OCI-LY1 (cell line): ENCODE measurements around the gene LCN12.

ENCODE experiments used
- H2AFZ ChIP-seq: fragments of 200-600 bp; sonication (generic), shearing (Covaris generic); 2 replicates; pipeline ENCODE4 v1.6.0; 2014; ENCODE audit warnings: antibody characterized with exemption, mild to moderate bottlenecking, low read length
- H3F3A ChIP-seq: fragments of 200-600 bp; sonication (generic), shearing (Covaris generic); 2 replicates; pipeline ENCODE4 v1.6.0; 2014; ENCODE audit warnings: mild to moderate bottlenecking, antibody characterized with exemption, low read length, moderate library complexity; ENCODE audit not compliant: insufficient read depth
- H3K27ac ChIP-seq: fragments of 200-600 bp; sonication (generic); 2 replicates; pipeline ENCODE4 v1.5.1; 2014; ENCODE audit warnings: low read length, mixed run types, mild to moderate bottlenecking, low read depth; ENCODE audit not compliant: poor library complexity, severe bottlenecking
- H3K27me3 ChIP-seq: fragments of 200-600 bp; sonication (generic); 2 replicates; pipeline ENCODE4 v1.6.0; 2014; ENCODE audit warnings: antibody characterized with exemption, mild to moderate bottlenecking, low read length, moderate library complexity; ENCODE audit not compliant: insufficient read depth
- H3K36me3 ChIP-seq: fragments of 200-600 bp; sonication (generic); 2 replicates; pipeline ENCODE4 v1.6.1; 2014; ENCODE audit warnings: mild to moderate bottlenecking, antibody characterized with exemption, low read length, moderate library complexity, mixed read lengths; ENCODE audit not compliant: insufficient read depth
- H3K4me1 ChIP-seq: fragments of 200-600 bp; sonication (generic); 2 replicates; pipeline ENCODE4 v1.5.1; 2014; ENCODE audit warnings: mild to moderate bottlenecking, low read length, moderate library complexity; ENCODE audit not compliant: insufficient read depth, severe bottlenecking
- H3K4me2 ChIP-seq: fragments of 200-600 bp; sonication (generic), shearing (Covaris generic); 2 replicates; pipeline ENCODE4 v1.6.1; 2014; ENCODE audit warnings: low read length
- H3K4me3 ChIP-seq: fragments of 200-600 bp; sonication (generic); 2 replicates; pipeline ENCODE4 v1.5.1; 2014; ENCODE audit warnings: low read length, low read depth, mild to moderate bottlenecking, mixed read lengths; ENCODE audit not compliant: poor library complexity, severe bottlenecking
- H3K79me2 ChIP-seq: fragments of 200-600 bp; shearing (Covaris generic); 2 replicates; pipeline ENCODE4 v1.6.1; 2016; ENCODE audit warnings: mixed run types, low read length, mixed read lengths; ENCODE audit not compliant: insufficient read depth
- H3K9ac ChIP-seq: fragments of 200-600 bp; sonication (generic), shearing (Covaris generic); 2 replicates; pipeline ENCODE4 v1.6.1; 2014; ENCODE audit warnings: mild to moderate bottlenecking, low read length, mixed read lengths
- H3K9me2 ChIP-seq: fragments of 200-600 bp; sonication (generic), shearing (Covaris generic); 2 replicates; pipeline ENCODE4 v1.6.1; 2014; ENCODE audit warnings: low read depth, mild to moderate bottlenecking, low read length, mixed read lengths
- H3K9me3 ChIP-seq: fragments of 200-600 bp; shearing (Covaris generic); 2 replicates; pipeline ENCODE4 v1.6.1; 2014; ENCODE audit warnings: low read length, mixed read lengths
- H4K20me1 ChIP-seq: fragments of 200-600 bp; sonication (generic), shearing (Covaris generic); 2 replicates; pipeline ENCODE4 v1.6.0; 2016; ENCODE audit warnings: mild to moderate bottlenecking, low read length; ENCODE audit not compliant: insufficient read depth
- CTCF ChIP-seq: fragments of 200-600 bp; sonication (generic), shearing (Covaris generic); IDR thresholded peaks from 2 replicates; pipeline ENCODE4 v1.5.1; 2017; ENCODE audit warnings: mild to moderate bottlenecking, antibody characterized with exemption, low read length, moderate library complexity, mixed read lengths
- EZH2 ChIP-seq: fragments of 200-600 bp; sonication (generic), shearing (Covaris generic); IDR thresholded peaks from 2 replicates; pipeline ENCODE4 v1.8.0; 2017; ENCODE audit warnings: borderline replicate concordance, mixed run types, mild to moderate bottlenecking, antibody characterized with exemption, low read length, moderate library complexity, mixed read lengths

LCN12 gene

GRCh38 chr9:136955943-136956335, 3.9 kb downstream of the LCN12 start:
- no peaks in the 10 kb centered on the region for H3F3A ChIP-seq
- no peaks in the 10 kb centered on the region for H4K20me1 ChIP-seq
- no peaks in the 10 kb centered on the region for H3K4me1 ChIP-seq
- H3K27ac ChIP-seq = no peak overlapping the region
- no peak overlapping the region for H3K9ac ChIP-seq
- H3K36me3 ChIP-seq = no peaks in the 10 kb centered on the region
- H2AFZ ChIP-seq = no peak overlapping the region
- TF ChIP-seq EZH2 (no peak), CTCF (no peak)
- H3K27me3 ChIP-seq = peaks cover 25% of the 10 kb centered on the region; the same call in 1 of the 2 replicates
- no peak overlapping the region for H3K4me2 ChIP-seq
- no peaks in the 10 kb centered on the region for H3K79me2 ChIP-seq
- no peak overlapping the region for H3K4me3 ChIP-seq
- H3K9me3 ChIP-seq = no peaks in the 10 kb centered on the region
- H3K9me2 ChIP-seq = no peaks in the 10 kb centered on the region

GRCh38 chr9:136956604-136957003, 4.5 kb downstream of the LCN12 start:
- no peak for TF ChIP-seq CTCF
- no peak for TF ChIP-seq EZH2
- Histone ChIP-seq H2AFZ (no peak overlapping the region), H3K9me3 (no peaks in the 10 kb centered on the region), H3K4me1 (no peaks in the 10 kb centered on the region), H3K27ac (no peak overlapping the region), H3F3A (no peaks in the 10 kb centered on the region), H3K79me2 (no peaks in the 10 kb centered on the region), H3K4me3 (no peak overlapping the region), H3K27me3 (peaks cover 25% of the 10 kb centered on the region; the same call in 1 of the 2 replicates), H3K9me2 (no peaks in the 10 kb centered on the region), H3K36me3 (no peaks in the 10 kb centered on the region), H4K20me1 (no peaks in the 10 kb centered on the region), H3K9ac (no peak overlapping the region), H3K4me2 (no peak overlapping the region)

- no peaks in the 10 kb centered on the region for H3K9me3 ChIP-seq
- TF ChIP-seq EZH2 (no peak), CTCF (no peak)
- H2AFZ ChIP-seq = no peak overlapping the region
- H3K27me3 ChIP-seq = peaks cover 25% of the 10 kb centered on the region; the same call in 1 of the 2 replicates
- H3K27ac ChIP-seq = no peak overlapping the region
- no peaks in the 10 kb centered on the region for H3K4me1 ChIP-seq
- no peak overlapping the region for H3K9ac ChIP-seq
- no peaks in the 10 kb centered on the region for H3K9me2 ChIP-seq
- no peaks in the 10 kb centered on the region for H3K36me3 ChIP-seq
- H3K79me2 ChIP-seq = no peaks in the 10 kb centered on the region
- H3K4me3 ChIP-seq = no peak overlapping the region
- H3F3A ChIP-seq = no peaks in the 10 kb centered on the region
- no peak overlapping the region for H3K4me2 ChIP-seq
- H4K20me1 ChIP-seq = no peaks in the 10 kb centered on the region
Observed at GRCh38 chr9:136957461-136957860, 5.4 kb downstream of the LCN12 start.
